PC-9 (cell line): ENCODE results near the gene EIF2AK3.

Experiments
- CTCF ChIP-seq: fragments of 200-600 bp; sonication (generic); conservative IDR thresholded peaks from 2 replicates; pipeline ENCODE4 v1.6.1; 2017; ENCODE audit warnings: mixed run types, antibody characterized with exemption, mild to moderate bottlenecking, moderate library complexity
- EZH2 ChIP-seq: fragments of 200-600 bp; sonication (generic); IDR thresholded peaks from 2 replicates; pipeline ENCODE4 v1.8.0; 2017; ENCODE audit warnings: antibody characterized with exemption, low read depth

GRCh38 chr2:88597168-88597567 is 30.1 kb downstream of the EIF2AK3 start:
- TF ChIP-seq CTCF (no peak), EZH2 (no peak)
